Type B pancreatic cell (in vitro differentiated cells): Measurements from ENCODE around the gene HOXC4. TPM values are rescaled to one million over a fixed set of nuclear protein-coding genes. Genes with fewer than 3 reads are reported as not detected.

Experiments
- DNase-seq: peaks from one replicate; pipeline ENCODE4 v3.0.0; 2021; ENCODE audit warnings: mixed read lengths; ENCODE audit not compliant: unreplicated experiment; ENCODE audit errors: extremely low spot score
- H3K27ac Mint-ChIP-seq: 2 replicates; pipeline ENCODE4 v1.8.0; 2021; ENCODE audit warnings: mild to moderate bottlenecking, mixed read lengths
- H3K27me3 Mint-ChIP-seq: 2 replicates; pipeline ENCODE4 v1.8.0; 2021; ENCODE audit warnings: mixed read lengths
- H3K36me3 Mint-ChIP-seq: 2 replicates; pipeline ENCODE4 v1.8.0; 2021; ENCODE audit warnings: mixed read lengths
- H3K4me1 Mint-ChIP-seq: one replicate; pipeline ENCODE4 v1.8.0; 2021; ENCODE audit warnings: mixed read lengths; ENCODE audit not compliant: unreplicated experiment
- H3K4me3 Mint-ChIP-seq: 2 replicates; pipeline ENCODE4 v1.8.0; 2021; ENCODE audit warnings: mild to moderate bottlenecking, mixed read lengths
- H3K9me3 Mint-ChIP-seq: 2 replicates; pipeline ENCODE4 v1.8.0; 2021; ENCODE audit warnings: mixed read lengths
- total RNA-seq: library from RNA; stranded (reverse); gene quantifications from 2 replicates; pipeline ENCODE4 v1.2.1, GENCODE V29; 2021; ENCODE audit warnings: low replicate concordance
- TF ChIP-seq, protein P1 (sequence below): fragments of 200-600 bp; sonication (generic); conservative IDR thresholded peaks from 2 replicates; pipeline ENCODE4 v1.5.0; 2021; ENCODE audit warnings: antibody characterized with exemption, mild to moderate bottlenecking

HOXC4 gene
- total RNA-seq, 1 donor from 2014 or later: 47.9 TPM

DNA sequence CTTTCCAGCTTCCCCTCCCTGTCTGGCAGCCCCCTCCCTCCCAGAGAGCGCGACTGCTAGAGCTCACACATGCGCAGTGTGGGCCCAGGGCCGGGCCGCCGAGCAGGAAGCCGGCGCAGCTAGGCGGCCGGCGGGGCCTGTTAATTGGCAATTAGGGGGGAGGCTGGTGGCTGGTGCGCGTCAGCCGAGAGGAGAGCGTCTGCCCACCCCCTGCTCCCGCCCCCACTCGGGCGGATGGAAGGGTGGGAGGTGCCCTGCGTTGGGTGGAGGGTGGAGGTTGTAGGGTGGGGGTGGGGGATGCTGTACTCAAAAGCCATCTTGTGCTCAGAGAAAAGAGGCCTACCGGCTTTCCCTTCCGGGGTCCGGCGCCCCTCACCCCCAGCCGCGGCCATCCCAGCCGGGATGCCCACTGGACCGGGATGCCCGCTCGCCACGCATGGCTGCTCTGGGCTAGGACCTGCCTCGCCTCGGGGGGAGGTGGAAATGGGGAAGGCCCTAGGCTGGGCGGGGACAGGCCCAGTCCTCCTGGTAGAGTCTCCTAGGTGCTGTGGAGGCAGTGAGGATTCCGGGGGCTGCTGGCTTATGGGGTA, 35.7 kb upstream of the HOXC4 start:
- Mint-ChIP-seq H3K4me1 (peaks cover 18% of the 10 kb centered on the region), H3K4me3 (peak overlapping the region; percentile 86), H3K27me3 (peaks cover 91% of the 10 kb centered on the region), H3K9me3 (no peaks in the 10 kb centered on the region), H3K27ac (peak overlapping the region; percentile 77), H3K36me3 (peaks cover 4% of the 10 kb centered on the region)
- TF ChIP-seq, protein P1, sequence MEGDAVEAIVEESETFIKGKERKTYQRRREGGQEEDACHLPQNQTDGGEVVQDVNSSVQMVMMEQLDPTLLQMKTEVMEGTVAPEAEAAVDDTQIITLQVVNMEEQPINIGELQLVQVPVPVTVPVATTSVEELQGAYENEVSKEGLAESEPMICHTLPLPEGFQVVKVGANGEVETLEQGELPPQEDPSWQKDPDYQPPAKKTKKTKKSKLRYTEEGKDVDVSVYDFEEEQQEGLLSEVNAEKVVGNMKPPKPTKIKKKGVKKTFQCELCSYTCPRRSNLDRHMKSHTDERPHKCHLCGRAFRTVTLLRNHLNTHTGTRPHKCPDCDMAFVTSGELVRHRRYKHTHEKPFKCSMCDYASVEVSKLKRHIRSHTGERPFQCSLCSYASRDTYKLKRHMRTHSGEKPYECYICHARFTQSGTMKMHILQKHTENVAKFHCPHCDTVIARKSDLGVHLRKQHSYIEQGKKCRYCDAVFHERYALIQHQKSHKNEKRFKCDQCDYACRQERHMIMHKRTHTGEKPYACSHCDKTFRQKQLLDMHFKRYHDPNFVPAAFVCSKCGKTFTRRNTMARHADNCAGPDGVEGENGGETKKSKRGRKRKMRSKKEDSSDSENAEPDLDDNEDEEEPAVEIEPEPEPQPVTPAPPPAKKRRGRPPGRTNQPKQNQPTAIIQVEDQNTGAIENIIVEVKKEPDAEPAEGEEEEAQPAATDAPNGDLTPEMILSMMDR: no peak
- no peak for DNase-seq

DNA sequence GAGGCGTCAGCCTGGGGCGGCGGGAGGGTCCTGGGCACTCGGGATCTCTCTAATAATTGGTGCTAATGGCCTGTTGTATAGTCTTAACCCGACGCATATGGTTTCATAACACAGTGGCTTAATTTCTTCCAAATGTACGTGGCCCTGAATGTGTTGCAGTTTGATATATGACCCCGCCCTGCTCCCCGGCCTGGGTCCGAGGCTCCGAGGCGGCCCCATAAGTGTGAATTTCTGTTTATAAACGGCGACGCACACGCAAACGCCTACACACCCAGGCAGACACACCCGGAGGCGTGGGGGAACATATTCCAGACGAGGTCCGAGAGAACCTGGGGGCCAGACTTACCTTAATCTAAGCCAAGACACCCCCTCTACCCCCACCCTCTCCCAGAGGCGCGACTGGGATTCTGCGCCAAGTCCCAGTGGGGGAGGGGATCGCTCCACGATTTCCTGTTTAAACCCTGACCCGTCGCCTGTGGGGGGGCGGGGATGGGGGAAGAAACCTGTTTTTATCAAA, 35.1 kb upstream of the HOXC4 start:
- H3K36me3 Mint-ChIP-seq: peaks cover 4% of the 10 kb centered on the region
- peaks cover 24% of the 10 kb centered on the region for H3K4me1 Mint-ChIP-seq
- no peak overlapping the region for H3K27ac Mint-ChIP-seq
- TF ChIP-seq, protein P1: no peak
- peak overlapping the region; percentile 86 for H3K4me3 Mint-ChIP-seq
- H3K9me3 Mint-ChIP-seq: no peaks in the 10 kb centered on the region
- DNase-seq: no peak
- peaks cover 91% of the 10 kb centered on the region for H3K27me3 Mint-ChIP-seq

DNA sequence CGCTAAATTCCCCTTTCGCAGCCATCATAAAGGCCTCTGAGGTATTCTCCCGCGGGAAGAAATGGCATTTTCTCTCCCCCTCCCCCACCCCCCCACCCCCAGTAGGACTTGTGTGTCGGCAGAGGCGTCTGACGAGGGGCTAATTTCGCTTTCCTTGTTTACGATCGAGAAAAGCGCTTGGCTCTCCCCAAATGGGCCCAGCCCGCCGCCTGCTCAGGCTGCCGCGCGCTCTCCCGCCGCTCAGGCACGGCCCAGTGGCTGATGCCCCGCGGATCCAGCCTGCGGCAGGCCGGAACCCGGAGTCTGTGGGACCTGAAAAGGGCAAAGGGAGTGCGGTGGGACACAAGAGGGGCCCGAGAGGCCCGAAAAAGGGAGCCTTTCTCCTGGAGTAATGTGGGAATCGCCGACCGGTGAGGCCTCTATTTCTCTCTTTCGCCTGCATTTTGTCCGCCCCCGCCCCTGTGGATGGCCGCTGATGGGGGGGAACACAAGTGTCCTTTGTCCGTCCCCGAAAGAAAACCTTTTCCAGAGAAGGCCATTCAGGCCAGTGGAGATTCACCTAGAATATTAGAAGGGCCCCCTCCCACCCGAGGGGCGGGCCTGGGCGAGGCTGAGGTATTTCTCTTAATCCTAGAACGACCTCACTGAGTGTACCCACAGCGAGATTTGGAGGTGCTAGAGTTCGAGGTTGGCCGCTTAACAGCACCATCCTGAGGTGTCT, 34.4 kb upstream of the HOXC4 start:
- Mint-ChIP-seq H3K9me3 (no peaks in the 10 kb centered on the region), H3K27me3 (peaks cover 91% of the 10 kb centered on the region), H3K27ac (no peak overlapping the region), H3K36me3 (peaks cover 4% of the 10 kb centered on the region), H3K4me3 (peak overlapping the region; percentile 77), H3K4me1 (peaks cover 29% of the 10 kb centered on the region)
- TF ChIP-seq, protein P1: no peak
- DNase-seq: no peak

DNA sequence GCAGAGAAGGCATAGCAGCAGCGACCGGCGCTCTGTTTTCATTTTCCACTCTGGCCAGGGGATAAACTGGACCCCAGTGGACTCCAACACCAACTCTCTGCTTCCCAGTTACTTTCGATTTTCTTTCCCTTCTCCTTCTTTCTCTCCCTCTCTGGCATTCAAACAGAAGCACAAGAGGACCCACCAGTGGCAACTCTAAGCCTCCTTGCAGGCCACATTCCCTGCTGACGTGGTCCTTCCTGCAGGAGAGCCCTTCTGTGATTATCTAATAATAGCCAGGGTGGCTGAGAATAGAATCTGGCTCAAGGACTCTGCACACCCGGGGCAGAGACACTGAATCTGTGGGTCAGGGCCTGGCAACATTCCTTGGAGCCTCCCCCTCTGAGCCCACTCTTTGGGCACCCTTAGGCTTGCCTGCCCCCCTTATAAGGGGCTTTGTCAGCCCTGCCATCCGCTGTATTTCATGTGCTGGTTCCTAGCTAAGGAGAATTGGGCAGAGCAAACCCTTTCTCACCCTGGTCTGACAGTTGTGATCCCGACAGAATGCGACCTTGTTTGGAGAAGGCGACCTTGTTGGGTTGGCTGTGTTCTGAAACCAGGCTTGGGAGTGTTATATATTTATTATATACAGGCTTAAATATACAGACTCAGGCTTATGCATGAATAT, 33.6 kb upstream of the HOXC4 start:
- peaks cover 4% of the 10 kb centered on the region for H3K36me3 Mint-ChIP-seq
- H3K9me3 Mint-ChIP-seq: no peaks in the 10 kb centered on the region
- TF ChIP-seq, protein P1: no peak
- H3K27ac Mint-ChIP-seq: peak overlapping the region; percentile 10
- peaks cover 29% of the 10 kb centered on the region for H3K4me1 Mint-ChIP-seq
- peak overlapping the region; percentile 77 for H3K4me3 Mint-ChIP-seq
- H3K27me3 Mint-ChIP-seq: peaks cover 91% of the 10 kb centered on the region
- DNase-seq: no peak

DNA sequence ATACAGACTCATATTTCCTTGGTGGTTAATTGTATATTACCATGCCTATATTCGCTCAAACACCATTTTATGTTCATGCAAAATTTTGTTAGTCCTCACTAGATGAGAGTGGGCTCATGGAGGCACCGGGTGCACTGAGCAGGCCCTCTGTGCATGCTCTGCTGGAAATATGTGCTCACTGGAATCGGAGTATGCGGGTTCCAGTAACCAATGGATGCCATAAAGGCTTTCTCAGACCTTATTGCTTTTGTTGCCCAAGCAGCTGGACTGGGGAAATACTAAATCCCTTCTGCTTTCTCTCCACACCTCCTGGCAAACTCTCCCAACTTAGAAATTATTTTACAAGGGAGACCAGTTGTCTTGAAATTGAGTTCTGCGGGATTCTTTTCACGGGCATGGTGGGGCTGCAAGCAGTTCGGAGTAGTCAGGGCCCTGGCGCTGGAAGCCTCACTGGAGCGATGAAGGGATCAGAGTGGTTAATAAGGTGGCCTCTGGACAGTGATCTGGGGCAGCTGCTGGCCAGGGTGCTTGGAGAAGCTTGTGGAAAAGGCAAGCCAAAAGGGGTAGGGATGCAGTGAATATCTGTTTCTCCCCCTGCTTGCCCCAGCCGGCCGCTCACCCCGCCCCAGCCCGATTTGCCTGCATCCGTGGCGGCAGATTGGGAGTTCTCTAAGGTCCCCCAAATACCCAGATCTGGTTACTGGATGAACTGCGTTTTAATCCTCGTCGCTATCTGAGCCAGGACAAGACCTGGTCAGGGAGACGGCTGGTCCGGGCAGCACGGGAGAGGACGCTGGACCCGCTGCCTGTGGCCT, 32.8 kb upstream of the HOXC4 start:
- DNase-seq: no peak
- H3K4me1 Mint-ChIP-seq: peaks cover 36% of the 10 kb centered on the region
- H3K9me3 Mint-ChIP-seq: no peaks in the 10 kb centered on the region
- peaks cover 4% of the 10 kb centered on the region for H3K36me3 Mint-ChIP-seq
- H3K27ac Mint-ChIP-seq: no peak overlapping the region
- TF ChIP-seq, protein P1: no peak
- H3K4me3 Mint-ChIP-seq: no peak overlapping the region
- H3K27me3 Mint-ChIP-seq: peaks cover 91% of the 10 kb centered on the region
